ENCODE results near the gene UBE2M. TPM values are rescaled to one million over a fixed set of nuclear protein-coding genes. Genes with fewer than 3 reads are reported as not detected.

Gene UBE2M
- total RNA-seq, 1 experiment from 2014 or later = 185 TPM

DNA sequence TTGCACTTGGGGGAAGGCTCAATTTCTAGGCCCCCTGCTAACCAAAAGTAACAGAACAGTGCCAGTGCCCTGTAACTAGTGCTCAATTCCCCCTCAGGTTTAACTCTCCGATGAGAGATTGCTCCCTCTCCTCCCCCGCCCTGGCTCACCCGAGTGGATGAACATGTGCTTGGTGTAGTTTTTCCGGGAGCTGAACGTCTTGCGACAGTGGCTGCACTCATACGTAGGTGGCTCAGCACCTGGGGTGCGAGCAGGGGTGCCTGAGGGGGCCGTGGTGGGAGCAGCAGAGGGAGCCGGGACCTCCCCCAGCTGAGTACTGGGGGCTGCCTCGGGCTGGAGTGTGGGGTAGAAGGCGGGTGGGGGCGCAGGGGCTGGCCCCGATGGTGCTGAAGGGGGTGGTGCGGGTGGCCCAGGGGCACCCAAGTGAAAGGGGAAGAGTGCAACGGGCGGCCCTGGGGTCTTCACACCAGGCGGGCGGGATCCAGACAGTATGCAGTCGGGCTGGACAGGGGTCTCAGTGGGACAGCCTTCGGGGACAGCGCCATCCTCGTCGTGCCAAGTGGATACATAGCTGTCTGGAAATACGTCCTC is 42.1 kb downstream of the UBE2M start:
- no peak for DNase-seq (ENCODE audit: low spot score)
- Histone ChIP-seq H3K4me1 (ENCODE audit: insufficient read depth, low read length, poor library complexity, severe bottlenecking) (peaks cover 24% of the 10 kb centered on the region), H3K4me3 (ENCODE audit: low read depth, low read length, poor library complexity, severe bottlenecking) (no peak overlapping the region), H3K9me3 (ENCODE audit: low read depth, low read length, poor library complexity, severe bottlenecking) (no peaks in the 10 kb centered on the region), H3K36me3 (ENCODE audit: insufficient read depth, low read length, poor library complexity, severe bottlenecking) (peaks cover 11% of the 10 kb centered on the region), H3K27me3 (replicated peaks; ENCODE audit: insufficient read depth, low read depth, low read length, poor library complexity) (no peaks in the 10 kb centered on the region), H3K27ac (ENCODE audit: low read depth, low read length, poor library complexity, severe bottlenecking) (peak overlapping the region; percentile 58)
- TF ChIP-seq, protein P1, sequence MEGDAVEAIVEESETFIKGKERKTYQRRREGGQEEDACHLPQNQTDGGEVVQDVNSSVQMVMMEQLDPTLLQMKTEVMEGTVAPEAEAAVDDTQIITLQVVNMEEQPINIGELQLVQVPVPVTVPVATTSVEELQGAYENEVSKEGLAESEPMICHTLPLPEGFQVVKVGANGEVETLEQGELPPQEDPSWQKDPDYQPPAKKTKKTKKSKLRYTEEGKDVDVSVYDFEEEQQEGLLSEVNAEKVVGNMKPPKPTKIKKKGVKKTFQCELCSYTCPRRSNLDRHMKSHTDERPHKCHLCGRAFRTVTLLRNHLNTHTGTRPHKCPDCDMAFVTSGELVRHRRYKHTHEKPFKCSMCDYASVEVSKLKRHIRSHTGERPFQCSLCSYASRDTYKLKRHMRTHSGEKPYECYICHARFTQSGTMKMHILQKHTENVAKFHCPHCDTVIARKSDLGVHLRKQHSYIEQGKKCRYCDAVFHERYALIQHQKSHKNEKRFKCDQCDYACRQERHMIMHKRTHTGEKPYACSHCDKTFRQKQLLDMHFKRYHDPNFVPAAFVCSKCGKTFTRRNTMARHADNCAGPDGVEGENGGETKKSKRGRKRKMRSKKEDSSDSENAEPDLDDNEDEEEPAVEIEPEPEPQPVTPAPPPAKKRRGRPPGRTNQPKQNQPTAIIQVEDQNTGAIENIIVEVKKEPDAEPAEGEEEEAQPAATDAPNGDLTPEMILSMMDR (conservative IDR thresholded peaks at IDR 0.05; ENCODE audit: low read depth, low read length) = no peak
- no peak for TF ChIP-seq EZH2 (IDR thresholded peaks at IDR 0.05; ENCODE audit: borderline replicate concordance, low read depth, low read length, poor library complexity, severe bottlenecking)
- POLR2A ChIA-PET (ENCODE audit: low non-redundant PET) = no interaction called here
- intact Hi-C loops (cut with micrococcal nuclease; ENCODE audit: unreplicated experiment) = no loop called here
- CTCF ChIA-PET = no interaction called here
- BruUV-seq (replicated peaks) = no TSS peak

DNA sequence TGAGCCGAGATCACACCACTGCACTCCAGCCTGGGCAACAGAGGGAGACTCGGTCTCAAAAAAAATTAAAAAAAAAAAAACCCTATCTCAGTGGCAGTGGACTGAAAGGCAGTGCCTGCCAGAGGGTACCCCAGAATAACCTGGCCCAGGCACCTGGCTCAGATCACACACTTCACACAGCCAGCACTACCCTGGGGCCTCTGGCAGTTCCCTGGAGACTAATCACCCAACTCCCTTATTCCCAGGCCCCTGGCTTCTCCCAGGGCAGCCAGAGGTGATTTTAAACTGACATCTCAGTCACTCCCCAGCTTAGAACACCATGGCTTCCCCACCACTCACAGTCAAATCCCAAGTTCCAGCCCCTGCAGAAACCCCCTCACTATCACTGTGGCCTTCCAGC is 43.2 kb downstream of the UBE2M start:
- Histone ChIP-seq H3K4me1 (ENCODE audit: insufficient read depth, low read length, poor library complexity, severe bottlenecking) (peaks cover 24% of the 10 kb centered on the region), H3K27ac (ENCODE audit: low read depth, low read length, poor library complexity, severe bottlenecking) (peak overlapping the region; percentile 58), H3K4me3 (ENCODE audit: low read depth, low read length, poor library complexity, severe bottlenecking) (no peak overlapping the region), H3K9me3 (ENCODE audit: low read depth, low read length, poor library complexity, severe bottlenecking) (no peaks in the 10 kb centered on the region), H3K27me3 (replicated peaks; ENCODE audit: insufficient read depth, low read depth, low read length, poor library complexity) (no peaks in the 10 kb centered on the region), H3K36me3 (ENCODE audit: insufficient read depth, low read length, poor library complexity, severe bottlenecking) (peaks cover 11% of the 10 kb centered on the region)
- DNase-seq (ENCODE audit: low spot score) = no peak
- POLR2A ChIA-PET (ENCODE audit: low non-redundant PET) = no interaction called here
- TF ChIP-seq EZH2 (IDR thresholded peaks at IDR 0.05; ENCODE audit: borderline replicate concordance, low read depth, low read length, poor library complexity, severe bottlenecking) = no peak
- TF ChIP-seq, protein P1 (conservative IDR thresholded peaks at IDR 0.05; ENCODE audit: low read depth, low read length) = no peak
- CTCF ChIA-PET = interaction anchor here (0.7 kb wide), 1 partner anchor 29 kb away, joined by 6 read pairs; no protein-coding TSS in a partner anchor
- intact Hi-C loops (cut with micrococcal nuclease; ENCODE audit: unreplicated experiment) = no loop called here
- BruUV-seq (replicated peaks) = TSS peak; percentile 47

DNA sequence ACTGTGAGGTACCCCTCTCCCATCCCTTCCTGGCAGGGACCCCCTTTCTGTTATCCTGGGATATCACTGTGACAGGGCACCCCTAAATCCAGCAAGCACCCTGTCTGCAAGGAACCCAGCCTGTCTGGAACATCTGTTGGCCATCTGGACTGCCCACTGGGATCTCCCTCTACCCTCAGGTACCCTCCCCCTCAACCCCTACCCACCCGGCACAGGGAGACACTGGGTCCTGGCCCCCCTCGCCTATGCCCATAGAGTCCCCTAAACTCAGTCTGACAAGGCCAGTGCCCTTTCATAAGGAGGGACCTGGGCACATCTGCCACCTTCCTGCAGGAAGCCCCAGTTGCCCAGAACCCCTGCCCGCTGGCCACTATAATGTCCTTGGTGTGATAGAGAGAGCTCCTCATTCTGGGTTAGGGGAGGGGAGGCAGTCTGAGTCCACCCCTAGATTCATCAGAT is 43.8 kb downstream of the UBE2M start:
- Histone ChIP-seq H3K27me3 (replicated peaks; ENCODE audit: insufficient read depth, low read depth, low read length, poor library complexity) (no peaks in the 10 kb centered on the region), H3K4me3 (ENCODE audit: low read depth, low read length, poor library complexity, severe bottlenecking) (peak overlapping the region; percentile 49), H3K4me1 (ENCODE audit: insufficient read depth, low read length, poor library complexity, severe bottlenecking) (peaks cover 24% of the 10 kb centered on the region), H3K36me3 (ENCODE audit: insufficient read depth, low read length, poor library complexity, severe bottlenecking) (peaks cover 11% of the 10 kb centered on the region), H3K27ac (ENCODE audit: low read depth, low read length, poor library complexity, severe bottlenecking) (peak overlapping the region; percentile 65), H3K9me3 (ENCODE audit: low read depth, low read length, poor library complexity, severe bottlenecking) (no peaks in the 10 kb centered on the region)
- TF ChIP-seq, protein P1 (conservative IDR thresholded peaks at IDR 0.05; ENCODE audit: low read depth, low read length) = no peak
- TF ChIP-seq EZH2 (IDR thresholded peaks at IDR 0.05; ENCODE audit: borderline replicate concordance, low read depth, low read length, poor library complexity, severe bottlenecking) = no peak
- ChIA-PET POLR2A (ENCODE audit: low non-redundant PET) (interaction anchor here (0.9 kb wide), 1 partner anchor 61 kb away, joined by 3 read pairs; no protein-coding TSS in a partner anchor), CTCF (interaction anchor here (0.7 to 0.8 kb wide), 4 partner anchors 14 to 210 kb away, joined by 4 to 12 read pairs (median 6); no protein-coding TSS in a partner anchor)
- intact Hi-C loops (cut with micrococcal nuclease; ENCODE audit: unreplicated experiment) = no loop called here
- no TSS peak for BruUV-seq (replicated peaks)
- no peak for DNase-seq (ENCODE audit: low spot score)
